Kidney (tissue), 14 donors: ENCODE results near the gene DBNDD1. TPM values are rescaled to one million over a fixed set of nuclear protein-coding genes. Genes with fewer than 3 reads are reported as not detected.

Experiments used
- DNase-seq, 5 donors: peaks; one replicate each; pipeline ENCODE4 v3.0.0-alpha.2; 2013 to 2020
- FAIRE-seq: peaks from 2 replicates; lab custom pipeline; 2012; peaks lifted over from hg19 to GRCh38; lab: Jason Lieb, UNC
- H3K27ac ChIP-seq, 2 donors: one replicate each; pipeline ENCODE4 v1.7.0; 2013; ENCODE audit warnings: low read depth in 2 of 2, low read length in 2 of 2, inconsistent platforms in 1 of 2
- H3K27me3 ChIP-seq: one replicate; pipeline ENCODE4 v1.7.1; 2013; ENCODE audit warnings: low read length, inconsistent platforms; ENCODE audit not compliant: control insufficient read depth, insufficient read depth
- H3K36me3 ChIP-seq, 3 donors: one replicate each; pipeline versions ENCODE4 v1.7.0 to v1.7.1; 2013; ENCODE audit warnings: low read length in 3 of 3, control low read depth in 1 of 3, inconsistent platforms in 1 of 3; ENCODE audit not compliant: insufficient read depth in 3 of 3, control insufficient read depth in 2 of 3
- H3K4me1 ChIP-seq, 3 donors: one replicate each; pipeline versions ENCODE4 v1.7.0 to v1.7.1; 2013; ENCODE audit warnings: low read length in 3 of 3, inconsistent platforms in 1 of 3, low read depth in 1 of 3; ENCODE audit not compliant: control insufficient read depth in 2 of 3, insufficient read depth in 2 of 3
- H3K4me3 ChIP-seq, 3 donors: one replicate each; pipeline versions ENCODE4 v1.7.0 to v1.8.1; 2013; ENCODE audit warnings: low read length in 3 of 3, control low read depth in 1 of 3, inconsistent platforms in 1 of 3
- H3K9ac ChIP-seq, 3 donors: one replicate each; pipeline versions ENCODE4 v1.7.0 to v1.7.1; 2013; ENCODE audit warnings: low read length in 3 of 3, control low read depth in 1 of 3, inconsistent platforms in 1 of 3
- H3K9me3 ChIP-seq, 3 donors: one replicate each; pipeline versions ENCODE4 v1.7.0 to v1.7.1; 2013; ENCODE audit warnings: low read length in 3 of 3, control low read depth in 1 of 3, inconsistent platforms in 1 of 3; ENCODE audit not compliant: control insufficient read depth in 2 of 3, insufficient read depth in 1 of 3
- intact Hi-C: fragments of 100-400 bp; cut with DNase I; formaldehyde crosslinking; loops from one replicate; pipeline ENCODE4 v1.11.1; 2022
- polyA plus RNA-seq: library from polyadenylated mRNA; stranded (reverse); fragments of 350-450 nt; fragmentation: Illumina TruSeq; extraction: RNeasy Lipid Tissue Mini Kit (QIAGEN cat#74804); gene quantifications from one replicate; pipeline ENCODE4 v1.2.3, GENCODE V29; 2014; ENCODE audit warnings: low read depth, low replicate concordance; ENCODE audit not compliant: insufficient read depth
- total RNA-seq: library from RNA; stranded (reverse); fragmentation: NEBNext Ultra II Directional; extraction: Animal tissue kit (Norgen Biotek cat#: 25700); gene quantifications from one replicate; pipeline ENCODE4 v1.2.1, GENCODE V29; 2021
- TF ChIP-seq, protein P1 (sequence below): IDR thresholded peaks from 3 replicates; pipeline ENCODE4 v1.5.1; 2012; ENCODE audit warnings: mild to moderate bottlenecking, moderate library complexity, borderline replicate concordance; ENCODE audit not compliant: insufficient read depth; ENCODE audit errors: extremely low read depth
- donor health status: control.
- donor health status: control.
- donor health status: control.
- donor health status: control.
- donor health status: control.
- donor health status: DM: yes; HTN: yes; CAD: no.
- donor health status: Normal renal cell carcinoma (clear cell type).

The DBNDD1 gene
- total and polyA plus RNA-seq, 2 donors from 2014 or later: 15.1 to 16.3 TPM

DNA sequence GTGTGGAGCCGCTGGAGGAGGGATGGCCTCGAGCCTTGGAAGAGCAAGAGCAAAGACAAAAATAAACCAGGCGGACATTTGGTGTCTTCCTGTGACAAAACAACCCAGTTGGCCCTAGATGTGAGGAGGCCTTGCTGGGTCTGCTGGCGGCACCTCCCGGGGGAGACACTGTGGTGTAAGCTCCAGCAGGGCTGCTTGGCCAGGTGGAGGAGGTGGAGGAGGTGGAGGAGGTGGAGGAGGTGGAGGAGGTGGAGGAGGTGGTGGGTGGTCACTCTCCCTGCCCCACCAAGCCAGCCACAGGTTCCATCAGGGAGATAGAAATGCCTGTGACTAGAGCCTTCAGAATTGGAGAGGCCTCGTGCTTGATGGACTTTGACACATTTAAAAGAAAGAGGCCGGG lies 32.1 kb downstream of the DBNDD1 start:
- no peaks in the 10 kb centered on the region for H3K4me1 ChIP-seq
- H3K9ac ChIP-seq: no peak overlapping the region
- H3K27ac ChIP-seq: no peak overlapping the region
- no peaks in the 10 kb centered on the region for H3K9me3 ChIP-seq
- no peak for FAIRE-seq
- no peak for DNase-seq
- H3K4me3 ChIP-seq: no peak overlapping the region
- TF ChIP-seq, protein P1, sequence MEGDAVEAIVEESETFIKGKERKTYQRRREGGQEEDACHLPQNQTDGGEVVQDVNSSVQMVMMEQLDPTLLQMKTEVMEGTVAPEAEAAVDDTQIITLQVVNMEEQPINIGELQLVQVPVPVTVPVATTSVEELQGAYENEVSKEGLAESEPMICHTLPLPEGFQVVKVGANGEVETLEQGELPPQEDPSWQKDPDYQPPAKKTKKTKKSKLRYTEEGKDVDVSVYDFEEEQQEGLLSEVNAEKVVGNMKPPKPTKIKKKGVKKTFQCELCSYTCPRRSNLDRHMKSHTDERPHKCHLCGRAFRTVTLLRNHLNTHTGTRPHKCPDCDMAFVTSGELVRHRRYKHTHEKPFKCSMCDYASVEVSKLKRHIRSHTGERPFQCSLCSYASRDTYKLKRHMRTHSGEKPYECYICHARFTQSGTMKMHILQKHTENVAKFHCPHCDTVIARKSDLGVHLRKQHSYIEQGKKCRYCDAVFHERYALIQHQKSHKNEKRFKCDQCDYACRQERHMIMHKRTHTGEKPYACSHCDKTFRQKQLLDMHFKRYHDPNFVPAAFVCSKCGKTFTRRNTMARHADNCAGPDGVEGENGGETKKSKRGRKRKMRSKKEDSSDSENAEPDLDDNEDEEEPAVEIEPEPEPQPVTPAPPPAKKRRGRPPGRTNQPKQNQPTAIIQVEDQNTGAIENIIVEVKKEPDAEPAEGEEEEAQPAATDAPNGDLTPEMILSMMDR: no peak
- peaks cover 3 to 39% (median 27%) of the 10 kb centered on the region in 3 donors for H3K36me3 ChIP-seq
- H3K27me3 ChIP-seq: no peaks in the 10 kb centered on the region
- intact Hi-C loops: no loop called here

DNA sequence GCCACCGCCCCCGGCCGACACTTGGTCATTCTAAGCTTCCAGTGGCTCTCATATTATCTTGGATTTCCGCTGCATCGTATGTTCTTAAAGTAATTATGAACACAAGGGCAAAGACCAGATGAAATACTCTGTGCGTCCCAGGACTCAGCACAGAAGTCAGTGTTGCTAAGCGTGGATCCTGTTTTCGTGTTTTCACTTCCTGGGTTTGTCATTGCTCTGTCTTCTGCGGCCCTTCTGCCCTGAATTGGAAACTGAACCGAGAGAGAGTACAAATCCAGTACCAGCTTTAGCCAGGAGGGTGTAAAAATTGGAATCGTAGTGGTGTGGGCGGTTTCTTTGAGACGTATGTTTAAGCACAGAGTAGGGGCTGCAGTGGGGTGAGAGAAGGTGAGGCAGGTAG lies 32.7 kb downstream of the DBNDD1 start:
- no peak for FAIRE-seq
- intact Hi-C loops: no loop called here

DNA sequence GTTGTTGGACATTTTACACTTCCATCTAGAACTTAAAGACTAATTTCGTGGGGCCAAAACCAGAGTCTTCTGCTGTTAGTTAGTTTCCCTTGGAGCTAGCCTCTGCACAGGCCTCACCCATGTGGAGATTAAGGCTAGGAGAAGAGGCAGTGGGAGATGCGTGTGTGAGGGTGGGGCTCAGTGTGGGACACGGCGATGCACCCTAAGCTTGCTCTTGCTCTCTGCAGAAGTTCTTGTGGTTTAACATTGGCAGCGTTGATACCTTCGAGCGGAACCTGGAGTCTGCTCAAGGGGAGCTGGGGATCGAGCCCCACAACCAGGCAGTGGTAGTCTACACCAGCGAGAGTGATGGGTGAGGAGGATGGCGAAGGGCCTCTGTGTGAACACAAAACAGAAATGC lies 34.0 kb downstream of the DBNDD1 start:
- Histone ChIP-seq H3K9ac (no peak overlapping the region), H3K27ac (no peak overlapping the region), H3K4me1 (no peaks in the 10 kb centered on the region), H3K27me3 (no peaks in the 10 kb centered on the region), H3K4me3 (no peak overlapping the region), H3K36me3 (peaks cover 3 to 38% (median 20%) of the 10 kb centered on the region in 3 donors), H3K9me3 (no peaks in the 10 kb centered on the region)
- TF ChIP-seq, protein P1: no peak
- no peak for DNase-seq
- intact Hi-C loops: no loop called here
- FAIRE-seq: no peak

More for the DNA sequence above, 32.7 kb downstream of the DBNDD1 start:
- H3K4me1 ChIP-seq: no peaks in the 10 kb centered on the region
- H3K4me3 ChIP-seq: no peak overlapping the region
- peaks cover 3 to 40% (median 27%) of the 10 kb centered on the region in 3 donors for H3K36me3 ChIP-seq
- no peaks in the 10 kb centered on the region for H3K27me3 ChIP-seq
- no peak overlapping the region for H3K9ac ChIP-seq
- no peaks in the 10 kb centered on the region for H3K9me3 ChIP-seq
- TF ChIP-seq, protein P1: no peak
- DNase-seq: no peak
- H3K27ac ChIP-seq: no peak overlapping the region

DNA sequence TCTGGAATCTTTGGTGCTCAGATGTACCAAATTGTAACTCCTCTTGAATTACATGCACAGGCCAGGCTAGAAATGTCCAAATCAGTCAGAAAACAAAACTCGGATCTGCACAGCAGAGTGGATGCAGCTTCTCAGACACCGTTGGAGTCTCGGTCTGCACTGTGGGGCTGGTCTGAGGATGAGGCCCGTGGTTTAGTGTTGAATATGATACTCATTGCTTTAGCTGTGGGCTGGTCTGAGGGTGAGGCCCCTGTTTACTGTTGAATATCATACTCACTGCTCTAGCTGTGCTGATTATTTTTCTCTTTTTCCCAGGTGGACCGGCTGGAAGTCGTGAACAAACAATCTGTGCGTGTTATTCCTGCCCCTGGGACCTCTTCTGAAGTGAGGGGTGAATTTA lies 35.0 kb downstream of the DBNDD1 start:
- Histone ChIP-seq H3K27ac (no peak overlapping the region), H3K4me3 (no peak overlapping the region), H3K36me3 (peaks cover 3 to 38% (median 21%) of the 10 kb centered on the region in 3 donors), H3K4me1 (no peaks in the 10 kb centered on the region), H3K27me3 (no peaks in the 10 kb centered on the region), H3K9ac (no peak overlapping the region), H3K9me3 (no peaks in the 10 kb centered on the region)
- DNase-seq (no peak), FAIRE-seq (no peak)
- TF ChIP-seq, protein P1: no peak
- intact Hi-C loops: no loop called here
